ENCODE measurements around the gene SLC7A7. TPM values are rescaled to one million over a fixed set of nuclear protein-coding genes. Genes with fewer than 3 reads are reported as not detected.
A peak's percentile ranks its signal among the peaks of the same experiment; 100 is the strongest.

SLC7A7 gene
- total and polyA plus RNA-seq, 2 of the 13 experiments (the other 11 are each of a cell fraction or from before 2014, with no cell fraction given) = 0.13 to 0.63 TPM

- TF ChIP-seq ZNF691 (CRISPR knock-in tag; IDR thresholded peaks at IDR 0.05; ENCODE audit: borderline replicate concordance, low read depth) (peak; percentile 82; the same call in 1 of the 2 replicates), HMGA1 (CRISPR knock-in tag; conservative IDR thresholded peaks at IDR 0.05) (no peak), MZF1 (CRISPR knock-in tag; IDR thresholded peaks at IDR 0.05; ENCODE audit: borderline replicate concordance) (no peak), ZNF143 (CRISPR knock-in tag; IDR thresholded peaks at IDR 0.05) (peak; percentile 44; the same call in 1 of the 2 replicates), LCORL (IDR thresholded peaks at IDR 0.05) (no peak), LCORL (CRISPR knock-in tag; IDR thresholded peaks at IDR 0.05) (no peak), NFIC (IDR thresholded peaks at IDR 0.05; ENCODE audit: low read length) (no peak), ZNF724P (CRISPR knock-in tag; IDR thresholded peaks at IDR 0.05; ENCODE audit: borderline replicate concordance) (peak; percentile 86), JDP2 (CRISPR knock-in tag; IDR thresholded peaks at IDR 0.05; ENCODE audit: borderline replicate concordance) (no peak), PLRG1 (conservative IDR thresholded peaks at IDR 0.05) (no peak), HIVEP1 (CRISPR knock-in tag; IDR thresholded peaks at IDR 0.05) (0 out of 2 replicates have a peak, but pooled peaks have one; percentile 58), ZNF580 (CRISPR knock-in tag; IDR thresholded peaks at IDR 0.05; ENCODE audit: borderline replicate concordance, low read depth) (peak; percentile 97), ZNF670 (CRISPR knock-in tag; IDR thresholded peaks at IDR 0.05; ENCODE audit: borderline replicate concordance) (no peak), CERS6 (CRISPR knock-in tag; IDR thresholded peaks at IDR 0.05) (peak; percentile 95), ZNF326 (CRISPR knock-in tag; IDR thresholded peaks at IDR 0.05; ENCODE audit: borderline replicate concordance) (0 out of 2 replicates have a peak, but pooled peaks have one; percentile 69), ZBTB7A (CRISPR knock-in tag; IDR thresholded peaks at IDR 0.05) (peak; percentile 79; the same call in 1 of the 2 replicates), ZNF276 (CRISPR knock-in tag; IDR thresholded peaks at IDR 0.05; ENCODE audit: low read depth) (peak; percentile 96), CBX1 (IDR thresholded peaks at IDR 0.05; ENCODE audit: low read depth) (no peak), THAP7 (CRISPR knock-in tag; IDR thresholded peaks at IDR 0.05) (peak; percentile 96), NFYB (CRISPR knock-in tag; IDR thresholded peaks at IDR 0.05) (peak; percentile 38; the same call in 1 of the 2 replicates), THAP11 (CRISPR knock-in tag; IDR thresholded peaks at IDR 0.05) (peak; percentile 73; the same call in 1 of the 2 replicates), ZNF883 (CRISPR knock-in tag; IDR thresholded peaks at IDR 0.05; ENCODE audit: not compliant biosample characterization) (peak; percentile 66), GMEB2 (CRISPR knock-in tag; IDR thresholded peaks at IDR 0.05; ENCODE audit: low read depth) (no peak), RNF2 (conservative IDR thresholded peaks at IDR 0.05; ENCODE audit: low read depth) (peak; percentile 94), STAG1 (CRISPR knock-in tag; IDR thresholded peaks at IDR 0.05) (peak; percentile 3; the same call in 1 of the 2 replicates)
Measured at GRCh38 chr14:22821193-22822015, 6.2 kb upstream of the SLC7A7 start (continued).

Measured in HepG2 (cell line).